ENCODE measurements around the gene GCK.
"Not testable (repeated sequence)": the region's sequence is repeated elsewhere in the genome, so short reads cannot be mapped to it uniquely, and the experiment has no call there.

GCK gene

DNA sequence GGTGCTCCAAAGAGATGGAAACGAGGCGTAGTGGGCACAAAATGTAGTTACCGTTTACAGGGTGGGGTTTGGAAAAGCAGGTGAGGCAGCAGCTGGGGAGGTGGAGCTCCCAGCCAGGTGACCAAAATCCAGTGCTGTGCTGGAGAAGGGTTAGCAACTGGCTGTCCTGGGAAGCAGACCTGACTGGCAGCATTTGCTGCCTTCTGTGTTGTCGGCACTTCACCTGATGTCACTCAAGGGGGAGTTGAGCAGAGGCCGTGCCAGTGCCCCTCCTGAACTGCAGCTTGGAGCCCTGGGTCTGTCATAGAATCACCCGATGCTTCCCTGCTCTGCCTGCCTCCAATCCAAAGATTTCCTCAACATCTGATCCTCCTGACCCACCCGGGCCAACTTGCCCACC is 12.8 kb downstream of the GCK start:
- no peak for DNase-seq

DNA sequence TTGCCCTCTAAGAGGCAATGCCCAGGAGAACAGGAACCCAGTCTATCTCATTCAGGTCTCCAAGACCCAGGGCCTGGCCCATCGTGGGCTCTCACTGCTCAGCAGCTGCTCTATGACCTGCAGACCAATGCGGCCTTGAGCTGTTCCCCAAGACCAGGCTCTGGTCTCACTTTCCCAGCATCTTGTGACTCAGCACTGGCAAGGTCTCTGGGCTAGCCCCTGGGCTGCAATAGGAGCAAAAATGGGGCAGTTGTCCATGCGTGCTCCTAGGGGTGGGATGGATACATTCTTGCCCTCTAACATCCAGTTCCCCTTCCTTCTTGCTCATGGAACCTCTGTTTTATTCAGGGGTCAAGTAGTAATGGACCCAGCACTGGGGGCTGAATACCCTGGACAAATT is 13.5 kb downstream of the GCK start:
- DNase-seq = no peak

DNA sequence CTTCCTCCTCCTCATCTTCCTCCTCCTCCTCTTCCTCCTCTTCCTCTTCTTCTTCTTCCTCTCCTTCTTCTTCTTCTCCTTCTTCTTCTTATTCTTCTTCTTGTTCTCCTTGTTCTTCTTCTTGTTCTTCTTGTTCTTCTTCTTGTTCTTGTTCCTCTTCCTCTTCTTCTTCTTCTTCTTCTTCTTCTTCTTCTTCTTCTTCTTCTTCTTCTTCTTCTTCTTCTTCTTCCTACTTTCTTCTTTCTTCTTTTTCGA is 14.6 kb downstream of the GCK start:
- not testable (repeated sequence) for DNase-seq

DNA sequence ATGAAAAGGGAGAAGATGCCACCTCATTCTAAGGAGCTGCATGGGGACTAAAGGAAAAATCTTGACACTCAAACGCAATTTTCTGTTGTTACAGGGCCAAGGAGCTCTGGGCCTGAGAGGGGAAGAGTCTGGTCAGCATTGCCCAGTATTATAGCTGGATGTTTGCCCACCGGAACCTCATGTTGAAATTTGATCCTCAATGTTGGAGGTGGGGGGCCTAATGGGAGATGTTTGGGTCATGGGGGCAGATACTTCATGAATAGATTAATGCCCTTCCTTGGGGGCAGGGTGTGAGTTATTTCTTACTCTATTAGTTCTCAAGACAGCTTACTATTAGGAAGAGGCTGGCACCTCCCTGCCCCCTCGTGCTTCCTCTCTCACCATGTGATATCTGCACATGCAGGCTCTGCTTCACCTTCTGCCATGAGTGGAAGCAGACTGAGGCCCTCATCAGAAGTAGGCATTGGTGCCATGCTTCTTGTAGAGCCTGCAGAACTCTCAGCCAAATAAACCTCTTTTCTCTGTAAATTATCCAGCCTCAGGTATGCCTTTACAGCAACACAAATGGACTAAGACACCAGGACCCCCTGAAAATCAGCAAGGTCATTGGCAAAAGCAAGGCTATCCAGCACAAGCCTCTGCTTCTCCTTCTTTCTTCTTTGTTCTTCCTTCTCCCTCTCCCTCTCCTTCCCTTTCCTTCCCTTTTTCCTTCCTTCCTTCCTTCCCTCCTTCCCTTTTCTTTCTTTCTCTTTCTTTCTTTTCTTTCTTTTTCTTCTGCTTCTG is 15.1 kb downstream of the GCK start:
- no peak for DNase-seq

DNA sequence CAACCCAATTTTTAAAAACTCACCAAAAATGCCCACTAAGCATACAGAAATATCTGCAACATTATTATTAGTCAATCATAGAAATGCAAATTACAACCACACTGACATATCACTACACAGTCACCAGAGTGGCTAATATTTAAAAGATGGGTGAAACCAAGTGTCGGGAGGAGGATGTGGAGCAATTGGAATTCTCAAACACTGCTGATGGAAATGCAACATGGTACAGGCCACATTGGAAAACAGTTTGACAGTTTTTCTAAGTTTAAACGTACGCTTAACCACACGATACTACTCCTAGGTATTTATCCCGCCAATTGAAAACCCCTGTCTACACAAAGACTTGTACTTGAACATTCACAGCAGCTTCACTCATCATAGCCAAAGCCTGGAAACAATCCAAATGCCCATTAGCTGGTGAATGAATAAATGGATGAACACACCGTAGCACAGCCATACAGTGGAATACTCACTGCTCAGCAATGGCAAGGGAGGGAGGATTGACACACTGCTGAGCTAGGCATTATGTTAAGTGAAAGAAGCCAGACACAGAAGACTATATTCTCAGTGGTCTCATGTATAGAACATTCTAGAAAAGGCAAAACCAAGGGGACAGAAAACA is 16.3 kb downstream of the GCK start:
- no peak for DNase-seq

DNA sequence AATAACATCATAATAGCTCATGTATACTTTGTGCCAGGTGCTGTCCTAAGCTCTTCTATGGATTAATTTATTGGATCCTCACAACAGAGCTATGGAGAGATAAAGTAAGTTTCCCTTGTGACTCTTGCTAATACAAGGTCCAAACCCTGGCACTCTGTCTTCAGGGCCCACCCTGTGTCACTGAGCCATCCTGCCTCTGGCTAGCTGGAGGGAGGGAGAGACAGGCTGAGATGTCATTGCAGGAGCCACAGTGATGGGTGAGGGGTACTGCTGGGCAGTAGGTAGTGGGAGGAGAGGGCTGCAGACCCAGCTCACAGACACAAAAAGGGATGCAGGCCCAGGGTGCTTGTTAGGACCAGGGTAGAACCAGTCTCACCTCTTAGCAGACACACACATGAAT is 16.9 kb downstream of the GCK start:
- no peak for DNase-seq

DNA sequence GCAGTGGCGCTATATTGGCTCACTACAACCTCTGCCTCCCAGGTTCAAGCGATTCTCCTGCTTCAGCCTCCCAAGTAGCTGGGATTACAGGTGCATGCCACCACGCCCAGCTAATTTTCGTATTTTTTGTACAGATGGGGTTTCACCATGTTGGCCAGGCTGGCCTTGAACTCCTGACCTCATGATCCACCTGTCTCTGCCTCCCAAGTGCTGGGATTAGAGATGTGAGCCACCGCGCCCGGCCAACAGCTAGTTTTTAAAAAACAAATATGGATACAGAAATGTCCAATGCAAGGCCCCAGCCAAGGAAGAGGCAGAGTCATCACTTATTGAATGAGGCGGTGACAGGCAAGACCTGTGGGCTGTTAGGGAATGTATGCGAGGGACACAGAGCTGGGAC is 17.3 kb downstream of the GCK start:
- DNase-seq = not testable (repeated sequence)

DNA sequence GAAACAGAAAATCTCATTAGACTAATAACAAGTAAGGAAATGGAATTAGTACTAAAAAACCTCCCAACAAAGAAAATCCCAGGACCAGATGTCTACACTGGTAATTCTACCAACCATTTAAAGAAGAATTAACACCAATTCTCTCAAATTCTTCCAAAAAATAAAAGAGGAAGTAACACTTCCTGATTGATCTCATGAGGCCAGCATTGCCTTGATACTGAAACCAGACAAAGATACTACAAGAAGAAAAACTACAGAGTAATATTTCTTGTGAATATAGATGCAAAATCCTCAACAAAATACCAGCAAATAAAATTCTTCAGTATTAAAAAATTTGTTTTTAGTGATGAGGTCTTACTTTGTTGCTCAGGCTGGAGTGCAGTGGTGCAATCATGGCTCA is 21.3 kb downstream of the GCK start:
- no peak for DNase-seq

DNA sequence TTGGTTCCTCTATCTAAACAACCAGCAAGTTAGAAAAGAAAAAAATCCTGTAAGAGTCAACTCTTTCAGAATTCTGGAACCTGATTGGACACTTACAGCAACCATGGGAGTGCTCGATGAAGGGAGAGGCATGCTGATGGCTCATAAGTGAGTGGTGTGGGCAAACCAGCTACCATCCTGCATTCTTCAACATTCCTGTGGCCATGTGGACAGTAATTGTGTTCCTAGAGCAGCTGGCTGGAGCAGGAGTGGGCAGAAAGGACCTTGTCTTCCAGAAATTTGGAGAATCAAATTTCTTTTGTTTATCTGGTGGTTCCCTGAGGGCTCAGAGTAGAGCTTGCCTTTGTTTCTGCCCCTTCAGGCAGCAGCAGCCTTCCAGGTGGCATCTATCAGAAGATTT is 25.6 kb downstream of the GCK start:
- DNase-seq = no peak

DNA sequence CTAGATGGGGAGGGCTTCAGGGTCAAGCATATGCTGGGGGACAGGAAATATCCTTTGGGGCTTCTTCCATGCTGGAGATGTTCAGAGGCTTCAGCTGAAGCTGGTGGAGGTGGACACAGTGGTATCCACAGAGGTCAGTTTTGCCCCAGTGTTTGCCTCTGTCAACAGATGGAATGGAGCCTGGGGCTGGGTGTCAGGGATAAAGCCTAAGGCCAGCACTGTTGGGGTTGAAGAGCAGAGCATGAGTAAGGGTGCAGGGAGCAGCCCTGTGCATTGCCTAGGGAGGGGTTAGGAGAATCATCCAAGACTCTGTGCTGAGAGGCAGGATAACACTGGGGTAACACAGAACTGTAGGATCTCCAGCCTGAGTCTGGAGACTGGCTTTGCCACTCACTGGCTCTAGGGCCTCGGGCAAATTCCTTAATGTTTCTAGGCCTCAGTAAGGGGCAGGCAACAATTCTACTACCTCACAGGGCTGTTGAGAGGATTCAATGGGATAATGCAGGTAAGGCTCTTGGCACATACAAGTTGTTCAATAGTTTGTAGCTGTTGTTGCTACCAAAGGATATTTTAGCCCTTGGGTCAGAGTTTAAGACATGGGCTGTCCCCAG is 26.3 kb downstream of the GCK start:
- DNase-seq = no peak

DNA sequence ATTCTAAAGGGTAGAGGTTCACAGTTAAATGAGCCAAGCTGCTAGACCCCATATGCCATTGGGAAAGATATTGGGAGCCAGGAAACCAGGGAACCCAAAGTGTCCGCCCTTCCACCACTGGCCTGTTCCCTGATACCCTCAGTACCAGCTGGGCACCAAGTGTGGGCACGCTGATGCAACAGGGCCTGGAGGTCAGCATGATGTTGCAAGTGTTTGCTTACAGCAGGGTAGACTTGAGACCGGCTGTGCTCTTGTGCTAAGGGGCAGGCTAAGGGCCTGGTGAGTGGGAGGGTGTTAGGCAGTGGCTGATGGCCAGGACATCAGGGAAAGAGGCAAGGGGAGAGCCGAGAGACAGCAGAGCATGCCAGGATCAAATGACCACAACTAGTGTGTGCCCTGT is 27.1 kb downstream of the GCK start:
- no peak for DNase-seq

DNA sequence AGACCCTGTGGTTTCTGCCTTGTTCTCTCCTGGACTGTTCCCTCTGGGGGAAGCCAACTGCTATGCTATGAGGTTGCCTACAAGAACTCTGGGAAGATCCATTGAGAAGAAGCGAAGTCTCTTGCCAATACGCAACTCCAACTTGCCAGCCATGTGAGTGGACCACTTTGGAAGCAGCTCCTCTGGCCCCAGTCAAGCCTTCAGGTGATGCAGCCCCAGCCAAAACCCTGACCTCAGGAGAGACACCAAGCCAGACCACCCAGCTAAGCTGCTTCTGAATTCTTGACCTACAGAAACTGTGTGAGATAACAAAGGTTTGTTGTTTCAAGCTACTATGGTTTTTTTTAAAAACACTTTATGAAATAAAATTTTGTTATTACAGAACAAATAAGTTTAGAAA is 27.9 kb downstream of the GCK start:
- no peak for DNase-seq

DNA sequence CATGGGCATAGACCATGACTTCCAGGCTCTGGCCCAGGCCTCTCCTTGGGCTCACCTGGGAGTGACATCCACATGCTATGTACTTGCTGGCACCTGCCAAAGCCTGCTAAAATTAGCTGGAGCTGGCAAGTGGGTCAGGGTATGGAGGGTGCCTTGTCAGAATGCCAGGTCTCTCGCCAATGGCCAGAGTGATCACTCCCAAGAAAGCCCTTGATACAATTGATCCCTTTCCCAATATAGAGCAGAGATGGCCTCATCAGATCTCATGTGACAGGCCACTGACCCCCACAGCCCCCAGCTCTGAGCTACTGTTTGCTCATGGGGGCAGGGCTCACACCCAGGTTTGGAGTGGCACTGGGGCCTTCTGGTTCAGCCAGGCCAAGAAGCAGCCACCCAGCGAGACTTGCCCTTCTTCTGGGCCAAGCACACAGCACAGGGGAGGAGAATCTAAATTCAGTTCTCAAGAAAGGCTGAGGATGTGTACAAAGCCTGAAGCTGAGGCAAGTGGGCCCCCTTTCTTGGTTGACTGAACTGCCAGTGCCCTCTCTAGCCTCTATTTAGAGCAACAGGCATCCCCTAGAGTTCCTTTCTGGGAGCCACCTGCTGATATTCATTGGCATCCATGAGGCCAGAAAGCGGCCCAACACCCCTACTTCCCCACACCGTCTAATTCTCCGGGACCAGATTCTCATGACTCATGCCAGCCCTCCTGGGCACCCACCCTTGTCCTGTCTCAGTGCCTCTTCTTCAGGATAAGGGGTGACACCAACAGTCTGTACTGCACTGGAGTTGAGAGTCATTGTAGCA is 29.2 kb downstream of the GCK start:
- DNase-seq = no peak

DNA sequence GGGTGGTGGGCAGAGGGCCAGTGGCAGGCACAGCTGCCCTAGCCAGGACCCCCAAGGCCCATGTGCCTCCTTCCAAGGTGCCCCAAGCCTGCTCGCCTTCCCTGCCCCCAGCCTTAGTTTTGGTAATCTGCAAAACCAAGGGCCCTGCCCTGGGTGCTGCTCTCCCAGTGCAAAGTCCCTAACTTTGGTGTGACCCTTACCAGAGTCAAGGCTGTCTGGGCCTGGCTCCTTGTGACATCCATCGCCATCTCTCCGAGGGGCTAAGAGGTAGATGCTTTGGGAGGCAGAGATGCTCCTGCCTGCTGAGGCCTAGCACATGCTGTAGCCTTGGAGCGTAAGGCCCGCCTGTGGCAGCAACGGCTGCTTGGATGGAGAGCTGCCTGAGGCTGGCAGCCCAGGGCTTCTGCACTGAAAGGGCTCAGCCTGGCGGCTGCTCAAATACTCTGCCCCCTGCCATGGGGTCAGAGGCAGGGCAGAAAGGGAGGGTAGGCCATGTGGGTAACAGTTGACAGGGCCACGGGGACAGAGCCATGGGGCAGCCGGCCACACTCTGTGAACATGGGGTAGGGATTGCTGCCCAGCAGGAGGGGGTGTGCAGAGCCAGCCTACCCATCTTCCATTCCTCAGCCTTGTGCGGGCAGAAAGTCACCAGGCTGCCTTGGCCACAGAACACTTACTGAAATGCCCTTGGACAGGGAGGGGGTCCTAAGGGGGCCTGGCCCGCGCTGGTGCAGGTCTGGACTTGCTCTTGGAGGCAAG is 30.2 kb downstream of the GCK start:
- no peak for DNase-seq

DNA sequence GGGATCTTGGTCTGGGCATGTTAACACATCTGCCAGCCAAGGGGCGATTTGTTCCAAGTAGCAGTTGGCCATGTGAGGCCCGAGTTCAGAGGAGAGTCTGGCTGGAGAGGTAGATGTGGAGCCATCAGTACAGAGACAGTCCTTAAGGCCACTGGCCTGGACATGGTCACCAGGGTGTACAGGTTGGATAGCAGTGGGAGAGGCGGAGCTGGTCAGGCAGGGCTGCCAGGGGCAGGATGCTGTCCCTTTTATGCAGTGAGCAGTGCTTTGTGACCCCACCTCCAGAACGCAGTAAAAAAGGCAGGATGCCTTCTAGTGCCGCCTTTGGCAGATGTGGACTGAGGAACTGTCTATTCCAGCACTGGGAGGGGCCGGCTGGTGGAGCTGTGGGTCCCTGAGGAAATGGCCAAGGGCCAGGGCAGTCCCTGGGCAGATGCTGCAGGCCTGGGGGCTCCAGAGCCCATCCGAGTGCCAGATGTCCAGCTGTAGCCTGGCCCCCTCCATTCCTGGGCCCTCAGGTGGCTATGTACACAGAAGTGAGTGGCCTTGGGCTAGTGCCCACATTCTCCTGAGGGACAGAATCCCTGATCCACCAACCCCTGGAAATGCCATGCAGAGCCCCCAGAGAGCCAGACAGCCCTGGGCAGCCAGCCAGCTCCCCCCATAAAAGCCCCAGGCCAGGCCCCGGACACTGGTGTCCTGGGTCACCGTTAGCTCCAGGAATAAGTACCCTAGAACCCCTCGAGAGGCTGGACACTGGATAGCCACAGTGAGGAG is 31.0 kb downstream of the GCK start:
- no peak for DNase-seq

DNA sequence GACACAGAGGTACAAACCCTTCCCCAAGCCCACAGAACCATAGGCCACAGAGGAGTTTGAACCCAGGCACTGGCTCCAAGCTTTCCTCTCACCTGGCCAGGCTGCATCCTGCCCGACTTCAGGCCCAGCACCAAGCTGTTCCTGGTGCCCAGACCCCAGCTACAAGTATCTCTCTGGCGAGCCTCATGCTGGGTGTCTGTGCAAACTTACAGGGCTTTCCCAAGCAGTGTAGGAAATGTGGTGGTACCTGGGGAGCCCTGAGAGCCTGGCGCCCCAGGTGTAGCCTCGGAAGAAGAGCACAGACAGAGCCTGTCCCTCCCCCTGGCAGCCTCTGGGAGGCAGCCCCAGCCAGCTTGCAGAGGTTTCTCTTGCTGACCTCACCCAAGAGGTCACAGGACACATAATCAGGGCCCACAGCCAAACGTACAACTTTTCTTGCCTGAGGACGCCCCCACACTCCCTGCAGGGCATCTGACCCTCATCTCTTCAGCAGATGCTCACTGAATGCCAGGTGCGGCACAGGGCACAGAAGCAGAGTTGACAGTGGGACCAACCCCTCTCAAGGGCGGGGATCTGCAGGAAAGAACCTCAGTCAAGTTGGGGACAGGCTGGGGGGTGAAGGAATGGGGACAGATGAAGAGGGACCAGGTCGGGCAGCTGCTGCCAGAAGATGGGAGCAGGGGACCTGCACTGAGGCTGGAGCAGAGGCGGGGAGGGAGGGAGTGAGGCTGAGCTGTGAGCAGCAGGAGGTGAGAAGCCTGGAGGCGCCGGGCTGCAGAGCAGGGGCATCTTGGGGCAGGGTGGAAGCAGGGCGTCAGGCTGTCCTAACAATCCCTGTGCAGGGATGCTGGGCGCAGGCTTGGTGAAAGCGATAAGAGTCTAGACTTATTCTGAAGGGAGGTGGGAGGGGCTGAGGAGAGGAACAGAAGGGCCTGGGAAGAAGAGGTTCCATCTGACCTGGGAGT is 31.8 kb downstream of the GCK start:
- no peak for DNase-seq

DNA sequence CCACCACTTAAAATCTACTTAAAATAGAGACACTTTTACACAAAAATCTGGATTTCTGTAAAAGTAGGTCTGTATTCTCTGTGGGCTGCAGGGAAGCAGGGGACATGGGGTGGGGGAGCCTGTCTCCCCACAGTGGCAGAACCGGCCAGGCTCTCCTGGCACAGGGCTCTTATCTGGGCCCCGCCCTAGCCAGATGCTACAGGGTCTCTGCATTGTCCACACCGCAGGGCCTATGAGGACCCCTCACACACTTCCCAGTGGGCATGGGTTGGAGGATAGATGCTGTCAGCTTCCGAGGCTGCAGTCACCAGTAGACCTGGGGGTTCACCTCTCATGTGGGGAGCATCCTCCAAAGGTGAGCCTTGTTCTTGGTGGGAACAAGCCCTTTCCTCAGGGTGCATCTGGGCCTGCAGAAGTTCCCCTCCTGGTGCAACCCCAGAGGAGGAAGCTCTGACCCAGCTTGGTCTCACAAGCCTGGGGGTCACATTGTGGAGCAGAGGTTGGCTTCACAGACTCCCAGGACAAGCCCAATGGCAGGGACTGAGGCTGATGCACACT is 32.7 kb downstream of the GCK start:
- DNase-seq = no peak

DNA sequence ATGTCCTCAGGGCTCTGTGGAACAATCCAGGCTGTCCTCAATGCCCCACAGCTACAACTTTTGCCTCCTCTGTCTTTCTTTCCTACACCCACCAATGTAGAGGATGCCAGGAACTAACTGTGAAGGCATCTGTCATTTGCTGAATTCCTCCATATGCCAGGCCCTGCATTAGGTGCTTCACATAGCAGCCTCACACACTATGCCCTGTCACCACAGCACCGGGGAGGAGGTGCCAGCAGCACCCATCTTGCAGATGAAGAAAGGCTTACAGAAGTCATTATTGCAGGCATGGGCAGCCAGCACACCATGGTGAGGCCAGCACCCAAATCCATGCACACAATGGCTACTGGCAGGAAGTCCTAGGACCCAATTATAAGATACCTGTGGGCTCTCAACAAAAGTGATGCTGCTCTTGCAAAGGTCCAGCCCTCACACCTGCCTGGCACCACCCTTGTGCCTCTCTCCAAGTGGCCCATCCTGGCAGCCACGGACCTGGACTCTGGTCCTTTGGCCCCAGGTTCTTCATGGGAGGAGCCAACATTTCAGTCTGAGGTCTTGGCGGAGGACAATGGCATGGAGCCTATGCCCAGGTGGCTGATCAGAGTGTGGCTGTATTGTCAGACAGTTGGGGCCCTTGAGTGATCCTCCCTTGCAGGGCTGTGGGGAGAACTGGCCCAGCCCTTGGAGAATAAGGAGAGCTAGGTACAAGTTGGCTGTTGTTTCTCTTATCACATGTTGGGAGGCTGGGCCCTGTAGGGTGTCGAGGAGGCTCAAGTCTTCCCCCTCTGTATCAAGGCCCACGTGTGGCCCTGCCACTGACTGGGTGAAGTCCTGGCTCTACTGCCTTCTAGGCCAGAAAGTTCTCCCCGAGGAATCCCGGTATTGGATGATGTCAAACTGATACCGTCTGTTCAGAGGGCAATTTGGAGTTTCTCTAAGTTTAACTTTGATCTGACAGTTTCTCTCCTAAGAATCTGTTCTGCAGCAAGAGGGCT is 33.8 kb downstream of the GCK start:
- no peak for DNase-seq

DNA sequence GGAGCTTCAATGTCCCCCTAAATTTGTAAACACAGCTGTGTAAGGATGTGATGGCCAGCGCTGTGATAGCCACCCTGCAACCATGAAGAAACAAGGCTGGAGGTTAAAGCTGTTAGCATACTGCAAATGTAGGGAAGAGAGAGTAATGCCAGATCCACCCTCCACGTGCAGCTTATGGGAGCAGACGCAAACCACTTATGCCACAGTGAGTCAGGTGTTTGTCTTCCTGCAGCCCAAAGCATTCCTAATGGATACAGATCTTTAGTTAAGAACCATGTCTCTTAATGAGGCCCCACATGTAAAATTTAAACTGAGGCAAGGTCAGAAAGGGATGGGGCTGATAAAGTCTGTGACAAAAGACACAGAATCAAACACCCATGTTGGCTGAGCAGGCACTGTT is 34.5 kb downstream of the GCK start:
- no peak for DNase-seq

DNA sequence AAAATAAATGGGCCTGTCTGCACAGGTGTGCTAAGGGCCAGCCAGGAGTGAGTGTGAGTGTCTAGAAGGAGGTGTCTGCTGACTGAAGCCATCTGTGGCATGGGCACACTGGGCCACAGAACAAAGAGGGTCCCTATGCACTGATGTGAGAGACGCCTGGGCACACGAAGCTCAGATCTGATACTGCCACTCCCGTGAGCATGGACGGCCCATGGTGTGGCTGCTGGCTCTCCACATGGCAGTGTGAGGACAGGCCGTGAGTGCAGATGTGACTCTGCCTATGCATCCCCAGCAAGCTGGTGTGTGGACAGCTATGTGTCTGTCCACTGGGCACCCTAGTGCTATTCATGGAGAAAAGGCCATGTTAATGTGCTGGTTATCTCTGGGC is 35.3 kb downstream of the GCK start:
- no peak for DNase-seq
